Measurements from ENCODE around the gene GAA.
"Not testable (repeated sequence)": the region's sequence is repeated elsewhere in the genome, so short reads cannot be mapped to it uniquely, and the experiment has no call there.

Gene GAA

GRCh38 chr17:80152081-80152702 lies 50.8 kb downstream of the GAA start:
- Histone ChIP-seq H3K9me2 (ENCODE audit: low read depth, low read length) (no peaks in the 10 kb centered on the region), H3K9me3 (ENCODE audit: low read length) (peaks cover 9% of the 10 kb centered on the region; the same call in 1 of the 2 replicates), H3F3A (ENCODE audit: insufficient read depth, low read length) (peaks cover 16% of the 10 kb centered on the region), H3K27ac (ENCODE audit: low read depth, low read length, poor library complexity, severe bottlenecking) (peak overlapping the region; percentile 100), H3K4me1 (ENCODE audit: insufficient read depth, low read length, severe bottlenecking) (peaks cover 48% of the 10 kb centered on the region), H2AFZ (ENCODE audit: low read length) (no peak overlapping the region), H3K36me3 (ENCODE audit: insufficient read depth, low read length) (no peaks in the 10 kb centered on the region; the same call in 1 of the 2 replicates), H3K4me3 (ENCODE audit: low read depth, low read length, poor library complexity, severe bottlenecking) (peak overlapping the region; percentile 54), H3K9ac (ENCODE audit: low read length) (peak overlapping the region; percentile 77), H3K79me2 (ENCODE audit: insufficient read depth, low read length) (no peaks in the 10 kb centered on the region), H3K4me2 (ENCODE audit: low read length) (peak overlapping the region; percentile 74), H4K20me1 (ENCODE audit: insufficient read depth, low read length) (no peaks in the 10 kb centered on the region), H3K27me3 (ENCODE audit: insufficient read depth, low read length) (no peaks in the 10 kb centered on the region)
- TF ChIP-seq CTCF (IDR thresholded peaks at IDR 0.05; ENCODE audit: low read length) (no peak), EZH2 (IDR thresholded peaks at IDR 0.05; ENCODE audit: borderline replicate concordance, low read length) (no peak)

GRCh38 chr17:80153004-80153403 lies 51.6 kb downstream of the GAA start:
- peak overlapping the region; percentile 100 for H3K27ac ChIP-seq (ENCODE audit: low read depth, low read length, poor library complexity, severe bottlenecking)
- H4K20me1 ChIP-seq (ENCODE audit: insufficient read depth, low read length) = no peaks in the 10 kb centered on the region
- no peaks in the 10 kb centered on the region for H3K9me2 ChIP-seq (ENCODE audit: low read depth, low read length)
- peaks cover 16% of the 10 kb centered on the region for H3F3A ChIP-seq (ENCODE audit: insufficient read depth, low read length)
- H3K36me3 ChIP-seq (ENCODE audit: insufficient read depth, low read length) = no peaks in the 10 kb centered on the region; the same call in 1 of the 2 replicates
- H2AFZ ChIP-seq (ENCODE audit: low read length) = no peak overlapping the region
- peak overlapping the region; percentile 74 for H3K4me2 ChIP-seq (ENCODE audit: low read length)
- H3K4me1 ChIP-seq (ENCODE audit: insufficient read depth, low read length, severe bottlenecking) = peaks cover 46% of the 10 kb centered on the region
- no peaks in the 10 kb centered on the region for H3K27me3 ChIP-seq (ENCODE audit: insufficient read depth, low read length)
- TF ChIP-seq EZH2 (IDR thresholded peaks at IDR 0.05; ENCODE audit: borderline replicate concordance, low read length) (no peak), CTCF (IDR thresholded peaks at IDR 0.05; ENCODE audit: low read length) (no peak)
- H3K9ac ChIP-seq (ENCODE audit: low read length) = peak overlapping the region; percentile 77
- peaks cover 14% of the 10 kb centered on the region for H3K9me3 ChIP-seq (ENCODE audit: low read length)
- peak overlapping the region; percentile 54 for H3K4me3 ChIP-seq (ENCODE audit: low read depth, low read length, poor library complexity, severe bottlenecking)
- no peaks in the 10 kb centered on the region for H3K79me2 ChIP-seq (ENCODE audit: insufficient read depth, low read length)

GRCh38 chr17:80154166-80154565 lies 52.8 kb downstream of the GAA start:
- Histone ChIP-seq H3K9me2 (ENCODE audit: low read depth, low read length) (no peaks in the 10 kb centered on the region), H3K36me3 (ENCODE audit: insufficient read depth, low read length) (no peaks in the 10 kb centered on the region; the same call in 1 of the 2 replicates), H3F3A (ENCODE audit: insufficient read depth, low read length) (peaks cover 16% of the 10 kb centered on the region), H4K20me1 (ENCODE audit: insufficient read depth, low read length) (no peaks in the 10 kb centered on the region), H3K4me2 (ENCODE audit: low read length) (peak overlapping the region; percentile 45), H2AFZ (ENCODE audit: low read length) (peak overlapping the region; percentile 95; the same call in 1 of the 2 replicates), H3K4me1 (ENCODE audit: insufficient read depth, low read length, severe bottlenecking) (peaks cover 40% of the 10 kb centered on the region), H3K9ac (ENCODE audit: low read length) (peak overlapping the region; percentile 65), H3K27ac (ENCODE audit: low read depth, low read length, poor library complexity, severe bottlenecking) (peak overlapping the region; percentile 100), H3K27me3 (ENCODE audit: insufficient read depth, low read length) (no peaks in the 10 kb centered on the region), H3K9me3 (ENCODE audit: low read length) (peaks cover 14% of the 10 kb centered on the region), H3K4me3 (ENCODE audit: low read depth, low read length, poor library complexity, severe bottlenecking) (no peak overlapping the region), H3K79me2 (ENCODE audit: insufficient read depth, low read length) (no peaks in the 10 kb centered on the region)
- TF ChIP-seq CTCF (IDR thresholded peaks at IDR 0.05; ENCODE audit: low read length) (no peak), EZH2 (IDR thresholded peaks at IDR 0.05; ENCODE audit: borderline replicate concordance, low read length) (no peak)

- not testable (repeated sequence) for H3F3A ChIP-seq (ENCODE audit: insufficient read depth, low read length); H3K9me2 ChIP-seq (ENCODE audit: low read depth, low read length); H3K27ac ChIP-seq (ENCODE audit: low read depth, low read length, poor library complexity, severe bottlenecking); H4K20me1 ChIP-seq (ENCODE audit: insufficient read depth, low read length); H3K4me3 ChIP-seq (ENCODE audit: low read depth, low read length, poor library complexity, severe bottlenecking); H3K4me2 ChIP-seq (ENCODE audit: low read length); H3K27me3 ChIP-seq (ENCODE audit: insufficient read depth, low read length); H3K79me2 ChIP-seq (ENCODE audit: insufficient read depth, low read length); H3K36me3 ChIP-seq (ENCODE audit: insufficient read depth, low read length); H2AFZ ChIP-seq (ENCODE audit: low read length); H3K9ac ChIP-seq (ENCODE audit: low read length)
- Histone ChIP-seq H3K4me1 (ENCODE audit: insufficient read depth, low read length, severe bottlenecking) (peaks cover 44% of the 10 kb centered on the region), H3K9me3 (ENCODE audit: low read length) (peaks cover 14% of the 10 kb centered on the region)
Measured at GRCh38 chr17:80155600-80155999, 54.2 kb downstream of the GAA start.

All from OCI-LY1 (cell line).